AG09309 (cell line): ENCODE measurements around the gene DLG1.

Source experiments
- DNase-seq: peaks from one replicate; pipeline ENCODE4 v3.0.0-alpha.2; 2010; ENCODE audit warnings: low read depth
- H3K4me3 ChIP-seq: 2 replicates; pipeline ENCODE4 v1.5.1; 2011; ENCODE audit warnings: mild to moderate bottlenecking, low read depth, low read length, moderate library complexity; ENCODE audit not compliant: control insufficient read depth
- CTCF ChIP-seq: IDR thresholded peaks from 2 replicates; pipeline ENCODE4 v1.5.1; 2011; ENCODE audit warnings: mild to moderate bottlenecking, low read depth, low read length, inconsistent platforms; ENCODE audit not compliant: insufficient read depth, control insufficient read depth; ENCODE audit errors: missing control alignments

The DLG1 gene

GRCh38 chr3:196994056-196994455 is 304.4 kb downstream of the DLG1 start:
- no peak for DNase-seq
- H3K4me3 ChIP-seq, result no peak overlapping the region
- TF ChIP-seq CTCF, result no peak
